Natural killer cell (primary cell): ENCODE data around the gene RMDN3. TPM values are rescaled to one million over a fixed set of nuclear protein-coding genes. Genes with fewer than 3 reads are reported as not detected.

ENCODE experiments used
- ATAC-seq, 3 donors: fragments of 150-1000 bp in 2 of 3; fragments of 200-7000 bp in 1 of 3; cut with Tn5 transposase; 1 replicate in 1 of 3; 2 replicates in 2 of 3; pipeline ENCODE4 v1.10.0; 2021; ENCODE audit warnings: mild to moderate bottlenecking in 2 of 3, moderate library complexity in 2 of 3
- DNase-seq, 2 donors: peaks; one replicate each; pipeline versions ENCODE4 v3.0.0 to v3.0.0-alpha.2; 2013 to 2021; ENCODE audit warnings: mixed read lengths in 1 of 2
- H3K27ac ChIP-seq: one replicate; pipeline ENCODE4 v1.5.1; 2013; ENCODE audit warnings: mild to moderate bottlenecking, low read length
- H3K27me3 ChIP-seq: one replicate; pipeline ENCODE4 v1.6.1; 2013; ENCODE audit warnings: low read length; ENCODE audit not compliant: control insufficient read depth, insufficient read depth
- H3K36me3 ChIP-seq: one replicate; pipeline ENCODE4 v1.6.1; 2013; ENCODE audit warnings: low read length; ENCODE audit not compliant: control insufficient read depth, insufficient read depth
- H3K4me1 ChIP-seq: one replicate; pipeline ENCODE4 v1.6.1; 2013; ENCODE audit warnings: low read length; ENCODE audit not compliant: control insufficient read depth, insufficient read depth
- H3K4me3 ChIP-seq: one replicate; pipeline ENCODE4 v1.5.1; 2013; ENCODE audit warnings: low read length
- H3K9me3 ChIP-seq: one replicate; pipeline ENCODE4 v1.6.1; 2013; ENCODE audit warnings: low read length; ENCODE audit not compliant: control insufficient read depth, insufficient read depth
- H3K27ac Mint-ChIP-seq, 2 donors: one replicate each; pipeline ENCODE4 v1.8.0; 2022; ENCODE audit warnings: mild to moderate bottlenecking in 2 of 2, mixed read lengths in 2 of 2, moderate library complexity in 1 of 2
- H3K27me3 Mint-ChIP-seq, 2 donors: one replicate each; pipeline ENCODE4 v1.8.0; 2022; ENCODE audit warnings: low read depth in 2 of 2, mixed read lengths in 2 of 2
- H3K36me3 Mint-ChIP-seq: one replicate; pipeline ENCODE4 v1.8.0; 2022; ENCODE audit warnings: mixed read lengths
- H3K4me1 Mint-ChIP-seq, 2 donors: one replicate each; pipeline ENCODE4 v1.8.0; 2022; ENCODE audit warnings: mixed read lengths in 2 of 2
- H3K4me3 Mint-ChIP-seq: one replicate; pipeline ENCODE4 v1.8.0; 2022; ENCODE audit warnings: mild to moderate bottlenecking, moderate library complexity, mixed read lengths
- H3K9me3 Mint-ChIP-seq, 2 donors: one replicate each; pipeline ENCODE4 v1.8.0; 2022; ENCODE audit warnings: mixed read lengths in 2 of 2
- CTCF ChIP-seq: fragments of 200-600 bp; IDR thresholded peaks from one replicate; pipeline ENCODE4 v1.8.0; 2022; ENCODE audit warnings: antibody characterized with exemption
- WGBS: methylation state at CpG from one replicate; pipeline ENCODE4 v1.1.7; 2013; ENCODE audit warnings: missing lambda C conversion rate; ENCODE audit not compliant: insufficient coverage; 5-methylcytosine and 5-hydroxymethylcytosine counted together
- intact Hi-C: fragments of 100-400 bp; cut with micrococcal nuclease; formaldehyde crosslinking; loops from one replicate; pipeline ENCODE4 v1.14.2; 2022
- total RNA-seq, 4 donors: library from RNA; stranded (reverse); fragments of 120-200 nt in 1 of 4; gene quantifications; one replicate each; pipeline versions ENCODE4 v1.2.3 to v1.2.4, GENCODE V29; 2013 to 2022

Gene RMDN3
- total RNA-seq, 3 donors from 2014 or later (not counting 1 experiment from before 2014, with no cell fraction given) = 52.8 to 82.3 (median 72.0) TPM

- no peak for TF ChIP-seq CTCF
- intact Hi-C loops = no loop called here
- no peaks in the 10 kb centered on the region for H3K9me3 Mint-ChIP-seq
- DNase-seq = no peak
- no peaks in the 10 kb centered on the region for H3K36me3 ChIP-seq
- H3K4me1 ChIP-seq = peaks cover 26% of the 10 kb centered on the region
- no peak overlapping the region for H3K27ac ChIP-seq
- H3K27ac Mint-ChIP-seq = no peak overlapping the region
- H3K27me3 Mint-ChIP-seq = no peaks in the 10 kb centered on the region
- H3K4me3 Mint-ChIP-seq = no peak overlapping the region
- ATAC-seq = no peak
- WGBS = 100% methylated on average over 2 of the region's 3 CpGs
- H3K27me3 ChIP-seq = no peaks in the 10 kb centered on the region
- no peak overlapping the region for H3K4me3 ChIP-seq
- H3K4me1 Mint-ChIP-seq = peaks cover 37 to 38% of the 10 kb centered on the region in 2 donors
- no peaks in the 10 kb centered on the region for H3K36me3 Mint-ChIP-seq
- no peaks in the 10 kb centered on the region for H3K9me3 ChIP-seq
Measured at GRCh38 chr15:40785164-40785563, 30.1 kb upstream of the RMDN3 start.

DNA sequence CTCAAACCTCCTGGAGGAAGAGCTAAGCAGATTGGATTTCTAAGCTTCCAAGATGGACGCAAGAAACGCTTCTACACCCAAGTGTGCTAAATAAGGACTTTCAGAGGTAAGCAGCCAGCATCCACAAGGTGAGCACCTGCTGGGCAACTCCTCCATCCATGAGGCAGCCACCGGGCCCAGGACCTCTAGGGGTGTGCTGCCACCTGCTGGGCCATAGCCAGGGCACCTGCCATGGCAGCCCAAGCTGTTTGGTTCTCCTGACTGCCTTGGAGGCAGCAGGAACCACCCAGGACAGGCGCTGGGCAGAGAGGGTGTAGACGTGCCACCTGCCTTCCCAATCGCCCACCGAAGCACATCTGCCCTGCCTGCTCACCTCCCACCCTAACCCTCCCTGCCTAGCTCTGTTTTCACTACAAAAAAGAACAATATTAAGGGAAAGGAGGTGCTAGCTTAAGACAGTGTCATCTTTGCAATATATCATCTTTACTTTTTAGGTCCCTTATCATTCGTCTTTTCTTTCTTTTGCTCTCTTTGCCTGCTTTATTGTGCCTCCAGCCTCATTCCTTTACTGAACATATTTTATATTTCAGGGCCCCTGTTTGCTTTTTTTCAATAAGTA lies 27.7 kb upstream of the RMDN3 start:
- ATAC-seq = peak; percentile 93 to 98 (median 97)
- peaks cover 29% of the 10 kb centered on the region for H3K4me1 ChIP-seq
- H3K27me3 ChIP-seq = no peaks in the 10 kb centered on the region
- peak; percentile 77 for TF ChIP-seq CTCF
- Mint-ChIP-seq H3K36me3 (no peaks in the 10 kb centered on the region), H3K27ac (peak overlapping the region in 1 of 2 donors; percentile 46), H3K4me3 (no peak overlapping the region), H3K27me3 (no peaks in the 10 kb centered on the region), H3K9me3 (no peaks in the 10 kb centered on the region), H3K4me1 (peaks cover 33 to 37% of the 10 kb centered on the region in 2 donors)
- 47% methylated on average over 6 of the region's 8 CpGs for WGBS
- no peak overlapping the region for H3K27ac ChIP-seq
- peaks cover 15% of the 10 kb centered on the region for H3K36me3 ChIP-seq
- peak; percentile 74 to 88 for DNase-seq
- no peaks in the 10 kb centered on the region for H3K9me3 ChIP-seq
- intact Hi-C loops = loop anchor here (1.0 to 2.0 kb wide), 3 partner anchors 36 to 104 kb away; no protein-coding TSS in a partner anchor
- no peak overlapping the region for H3K4me3 ChIP-seq

DNA sequence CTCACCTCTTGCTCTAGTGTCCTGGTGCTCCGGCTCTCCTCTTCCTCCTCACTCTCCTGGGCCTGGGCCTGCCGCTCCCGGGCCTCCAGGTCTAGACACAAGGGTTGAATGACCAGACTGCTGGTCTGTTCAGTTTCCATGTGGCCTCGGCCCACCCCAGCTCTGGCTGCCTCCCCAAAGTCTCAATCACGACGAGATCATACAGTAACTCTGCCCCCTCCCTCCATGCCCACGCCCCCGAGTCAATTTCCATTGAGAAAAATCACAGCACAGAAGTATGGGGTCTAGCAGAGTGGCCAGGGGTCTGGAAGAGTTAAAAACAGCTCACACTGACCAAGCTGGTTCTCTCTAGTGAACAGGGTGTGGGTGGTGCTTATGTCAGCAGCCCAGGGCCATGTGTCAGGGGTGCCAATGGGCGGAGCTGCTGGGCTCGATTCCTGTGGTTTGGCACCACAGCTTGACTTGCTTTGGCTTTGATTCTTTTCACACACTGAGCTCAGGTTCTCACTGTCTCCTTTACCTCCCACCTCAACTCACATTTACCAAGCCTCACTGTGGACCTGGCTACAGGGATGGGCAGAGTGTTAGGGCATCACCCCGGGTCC lies 21.6 kb upstream of the RMDN3 start:
- Histone ChIP-seq H3K27ac (peak overlapping the region; percentile 62), H3K4me1 (peaks cover 42% of the 10 kb centered on the region), H3K9me3 (no peaks in the 10 kb centered on the region), H3K4me3 (no peak overlapping the region), H3K36me3 (peaks cover 48% of the 10 kb centered on the region), H3K27me3 (no peaks in the 10 kb centered on the region)
- Mint-ChIP-seq H3K9me3 (no peaks in the 10 kb centered on the region), H3K36me3 (peaks cover 6% of the 10 kb centered on the region), H3K4me3 (peak overlapping the region; percentile 82), H3K27me3 (no peaks in the 10 kb centered on the region), H3K27ac (peak overlapping the region; percentile 86 to 97), H3K4me1 (peaks cover 23 to 33% of the 10 kb centered on the region in 2 donors)
- intact Hi-C loops = loop anchor here (1.0 to 5.0 kb wide), 4 partner anchors 11 to 184 kb away; partner anchors contain the start of genes KNL1 and RMDN3
- ATAC-seq = peak; percentile 97 to 99 (median 98)
- TF ChIP-seq CTCF = no peak
- DNase-seq = peak; percentile 74 to 79
- WGBS = 62% methylated on average over 11 of the region's 11 CpGs
